GM18498 (cell line): ENCODE data around the gene LIN37.

Source experiments
- ATAC-seq: cut with Tn5 transposase; IDR thresholded peaks from one replicate; pipeline ENCODE4 v1.9.1; 2021; ENCODE audit warnings: mild to moderate bottlenecking, moderate library complexity; ENCODE audit not compliant: unreplicated experiment

LIN37 gene

GRCh38 chr19:35748106-35749020 is at the start of gene LIN37:
Gene LIN37, plus strand, starts transcription at chr19:35748576. Its CDS starts 149 bp downstream, at chr19:35748725.
- ATAC-seq, result peak; percentile 70

DNA sequence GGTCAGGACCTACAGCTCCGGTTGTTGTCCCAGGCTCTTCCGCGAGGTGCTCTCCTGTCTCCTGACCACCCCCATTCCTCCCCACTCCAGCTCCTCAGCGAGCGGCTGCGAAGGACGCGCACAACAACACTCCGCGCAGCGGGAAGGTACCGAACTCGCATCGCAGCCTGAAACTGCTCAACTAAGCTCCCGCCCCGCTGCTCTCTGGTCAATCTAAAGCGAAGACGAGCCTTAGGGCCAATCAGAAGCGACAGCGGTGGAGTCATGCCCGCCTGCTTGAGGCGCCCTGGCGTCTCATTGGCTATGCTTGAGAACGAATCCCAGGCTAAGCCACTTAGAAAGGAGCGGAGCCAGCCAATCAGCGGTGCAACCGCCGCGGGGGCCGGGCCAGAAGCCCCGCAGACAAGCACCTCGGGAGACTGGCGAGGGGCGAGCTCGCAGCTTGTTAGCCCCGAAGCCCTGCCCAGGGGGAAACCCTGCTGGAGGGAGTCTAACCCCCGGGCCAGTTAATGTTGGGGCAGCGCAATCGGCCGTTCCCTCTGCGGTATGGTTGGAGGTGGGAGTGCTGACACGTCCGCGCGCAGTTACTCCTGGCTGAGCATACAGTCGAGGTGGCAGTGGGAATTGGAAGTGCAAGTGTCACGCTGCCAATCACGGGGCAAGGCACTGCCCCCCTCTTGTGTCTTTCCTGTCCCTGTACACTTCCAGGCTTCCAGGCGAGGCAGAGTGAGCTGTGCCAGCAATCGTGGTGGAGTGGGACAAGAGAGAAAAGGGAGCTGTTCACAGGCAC is 46.0 kb upstream of the LIN37 start:
- peak; percentile 97 for ATAC-seq

GRCh38 chr19:35703343-35703742 is 45.0 kb upstream of the LIN37 start:
- ATAC-seq, result no peak

DNA sequence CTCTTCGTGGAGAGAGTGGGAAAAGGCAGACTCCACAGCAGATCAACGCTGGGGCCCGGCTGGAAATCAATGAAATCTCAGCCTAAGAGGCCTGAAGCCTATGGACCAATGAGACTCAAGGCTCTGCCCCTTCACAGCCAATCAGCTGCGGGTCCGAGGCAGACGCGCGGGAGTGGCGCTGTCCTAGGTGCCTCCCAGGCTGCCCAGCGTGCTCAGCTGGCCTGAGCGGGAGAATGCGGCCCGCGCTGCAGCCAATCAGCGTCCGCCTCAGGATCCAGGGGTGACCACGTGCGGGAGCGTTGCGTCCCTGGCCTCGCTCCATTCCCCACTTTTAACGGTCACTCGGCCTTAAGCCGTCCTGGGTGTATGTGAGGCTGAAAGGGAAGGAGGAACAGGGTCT is 44.2 kb upstream of the LIN37 start, which contains the start of gene ZBTB32:
Gene ZBTB32 (plus strand): TSS at position 341 of the 400 bp plus-strand sequence. CDS start 10,069 bp downstream, outside the sequence.
- no peak for ATAC-seq

DNA sequence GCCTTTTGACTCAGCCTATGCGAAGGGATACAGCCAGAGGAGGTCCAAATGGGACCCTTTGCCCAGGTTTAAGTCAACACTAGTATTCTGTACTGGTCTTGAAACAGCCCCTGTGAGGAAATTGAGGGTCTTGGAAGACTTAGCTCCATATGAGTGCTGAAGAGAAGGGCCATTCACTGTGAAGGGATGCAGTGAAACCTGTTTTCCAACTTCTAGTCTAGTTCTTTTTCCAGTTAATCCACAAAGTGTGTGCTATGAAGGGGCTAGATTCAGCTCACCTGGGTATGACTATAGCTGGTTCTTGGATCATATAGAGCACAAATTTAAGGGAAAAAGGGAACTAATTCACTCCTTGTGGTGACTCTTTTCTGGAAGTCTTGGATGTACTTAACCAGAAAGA is 40.0 kb upstream of the LIN37 start:
- ATAC-seq, result no peak

GRCh38 chr19:35710784-35711723 is 37.3 kb upstream of the LIN37 start:
- ATAC-seq, result peak; percentile 33

GRCh38 chr19:35712567-35713505 is 35.5 kb upstream of the LIN37 start:
- no peak for ATAC-seq

DNA sequence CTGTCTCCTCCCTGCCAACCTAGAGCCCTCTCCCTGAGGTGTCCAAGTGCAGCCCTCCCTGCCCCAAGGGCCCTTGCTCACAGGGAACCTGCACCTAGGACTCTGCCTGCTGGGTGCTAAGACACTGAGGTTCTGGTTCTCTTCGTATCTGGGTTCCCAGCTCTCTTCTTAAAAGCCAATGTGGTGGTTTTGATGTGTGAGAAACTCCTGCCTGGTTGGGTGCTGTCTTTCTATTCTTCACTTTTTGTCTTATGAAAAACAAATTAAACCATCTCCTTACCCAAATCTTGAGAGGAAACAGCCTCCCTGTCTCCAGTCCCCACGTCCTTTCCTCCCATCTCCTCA is 34.9 kb upstream of the LIN37 start:
- ATAC-seq, result no peak

GRCh38 chr19:35713904-35714495 is 34.4 kb upstream of the LIN37 start:
- no peak for ATAC-seq

DNA sequence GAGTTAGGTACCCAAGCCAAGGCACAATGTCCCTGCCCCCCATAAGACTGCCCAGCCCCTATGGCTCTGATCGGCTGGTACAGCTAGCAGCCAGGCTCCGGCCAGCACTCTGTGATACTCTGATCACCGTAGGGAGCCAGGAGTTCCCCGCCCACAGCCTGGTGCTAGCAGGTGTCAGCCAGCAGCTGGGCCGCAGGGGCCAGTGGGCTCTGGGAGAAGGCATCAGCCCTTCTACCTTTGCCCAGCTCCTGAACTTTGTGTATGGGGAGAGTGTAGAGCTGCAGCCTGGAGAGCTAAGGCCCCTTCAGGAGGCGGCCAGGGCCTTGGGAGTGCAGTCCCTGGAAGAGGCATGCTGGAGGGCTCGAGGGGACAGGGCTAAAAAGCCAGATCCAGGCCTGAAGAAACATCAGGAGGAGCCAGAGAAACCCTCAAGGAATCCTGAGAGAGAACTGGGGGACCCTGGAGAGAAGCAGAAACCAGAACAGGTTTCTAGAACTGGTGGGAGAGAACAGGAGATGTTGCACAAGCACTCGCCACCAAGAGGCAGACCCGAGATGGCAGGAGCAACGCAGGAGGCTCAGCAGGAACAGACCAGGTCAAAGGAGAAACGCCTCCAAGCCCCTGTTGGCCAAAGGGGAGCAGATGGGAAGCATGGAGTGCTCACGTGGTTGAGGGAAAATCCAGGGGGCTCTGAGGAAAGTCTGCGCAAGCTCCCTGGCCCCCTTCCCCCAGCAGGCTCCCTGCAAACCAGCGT is 33.6 kb upstream of the LIN37 start:
- no peak for ATAC-seq

DNA sequence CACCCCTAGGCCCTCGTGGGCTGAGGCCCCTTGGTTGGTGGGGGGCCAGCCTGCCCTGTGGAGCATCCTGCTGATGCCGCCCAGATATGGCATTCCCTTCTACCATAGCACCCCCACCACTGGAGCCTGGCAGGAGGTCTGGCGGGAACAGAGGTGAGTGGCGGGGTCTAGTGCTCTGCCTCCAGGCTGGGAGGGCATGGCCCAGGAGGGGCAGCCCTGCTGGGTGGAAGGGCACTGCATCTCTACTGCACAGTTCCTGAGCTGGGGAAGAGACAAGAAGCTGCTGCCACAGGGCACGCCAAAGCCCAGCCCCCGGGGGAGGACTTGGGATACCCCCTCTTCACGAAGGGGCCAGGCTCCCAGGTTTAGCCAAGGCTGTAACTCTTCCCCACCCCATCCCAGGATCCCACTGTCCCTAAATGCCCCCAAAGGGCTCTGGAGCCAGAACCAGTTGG is 33.0 kb upstream of the LIN37 start:
- no peak for ATAC-seq

DNA sequence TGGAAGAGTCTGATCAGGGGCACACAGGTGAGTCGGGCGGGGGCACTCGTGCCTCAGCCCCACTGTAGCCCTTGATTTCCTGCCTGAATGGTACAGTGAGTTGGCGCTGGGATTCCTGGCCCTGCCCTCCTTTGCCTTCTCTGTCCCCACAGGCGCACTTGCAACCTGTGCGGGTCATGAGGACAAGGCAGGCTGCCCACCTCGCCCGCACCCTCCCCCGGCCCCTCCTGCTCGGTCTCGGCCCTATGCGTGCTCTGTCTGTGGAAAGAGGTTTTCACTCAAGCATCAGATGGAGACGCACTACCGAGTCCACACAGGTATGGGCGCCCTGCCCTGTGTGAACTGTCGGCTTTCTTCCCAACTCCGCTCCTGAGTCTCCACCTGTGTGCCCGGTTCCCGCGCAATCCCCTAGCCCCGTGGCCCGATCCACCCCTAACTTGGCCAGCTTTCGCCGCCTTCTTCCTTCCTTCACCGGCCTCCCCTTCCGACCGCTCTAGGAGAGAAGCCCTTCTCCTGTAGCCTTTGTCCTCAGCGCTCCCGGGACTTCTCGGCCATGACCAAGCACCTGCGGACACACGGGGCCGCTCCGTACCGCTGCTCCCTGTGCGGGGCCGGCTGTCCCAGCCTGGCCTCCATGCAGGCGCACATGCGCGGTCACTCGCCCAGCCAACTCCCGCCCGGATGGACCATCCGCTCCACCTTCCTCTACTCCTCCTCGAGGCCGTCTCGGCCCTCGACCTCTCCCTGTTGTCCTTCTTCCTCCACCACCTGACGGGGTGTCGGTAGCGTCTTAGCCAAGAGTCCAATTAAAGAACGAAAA is 32.2 kb upstream of the LIN37 start:
- no peak for ATAC-seq

DNA sequence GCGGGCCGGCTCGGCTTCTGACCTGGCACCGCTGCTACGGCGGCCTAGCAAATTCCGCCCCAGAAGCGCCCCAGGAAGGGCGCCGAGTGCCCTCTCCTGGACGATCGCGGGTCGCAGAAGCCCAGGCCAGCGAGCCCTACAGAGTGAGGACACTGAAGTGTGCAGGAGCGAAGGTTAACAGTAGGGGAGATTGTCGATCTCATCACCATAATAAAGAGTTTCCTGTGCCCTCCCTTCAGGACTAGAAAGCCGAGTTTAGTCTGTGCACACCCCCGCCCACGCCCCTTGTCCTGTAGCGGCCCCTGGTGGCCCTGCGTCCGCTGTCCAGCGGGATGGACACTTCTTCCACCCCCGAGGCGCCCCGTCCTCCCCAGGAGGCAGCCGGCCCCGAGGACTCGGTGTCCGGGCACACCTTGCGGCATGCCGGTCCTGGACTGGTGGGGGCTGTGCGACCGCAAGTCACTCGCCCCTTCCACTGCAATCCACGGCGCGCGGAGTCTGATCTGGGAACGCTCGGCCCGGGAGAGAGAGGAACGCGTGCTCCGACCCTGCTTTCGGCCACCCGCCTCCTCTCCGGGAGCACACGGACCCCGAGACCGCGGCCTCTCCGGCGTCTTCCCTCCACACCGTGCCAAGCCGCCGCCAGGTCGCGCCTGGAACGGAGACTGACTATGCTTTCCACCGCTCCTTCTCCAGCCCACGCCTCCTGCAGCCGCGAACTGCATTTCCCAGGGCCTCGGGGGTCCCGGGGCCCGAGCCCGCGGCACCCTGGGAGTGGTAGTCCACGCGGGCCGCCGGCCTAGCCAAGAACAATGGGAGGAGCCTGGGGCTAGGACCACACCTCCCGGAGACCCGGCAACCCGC is 31.3 kb upstream of the LIN37 start:
- peak; percentile 71 for ATAC-seq

GRCh38 chr19:35717665-35718344 is 30.6 kb upstream of the LIN37 start, which contains the start of gene KMT2B:
Gene KMT2B, plus strand, starts transcription at chr19:35718003. Its CDS starts 16 bp downstream, at chr19:35718019.
- ATAC-seq, result peak; percentile 58

DNA sequence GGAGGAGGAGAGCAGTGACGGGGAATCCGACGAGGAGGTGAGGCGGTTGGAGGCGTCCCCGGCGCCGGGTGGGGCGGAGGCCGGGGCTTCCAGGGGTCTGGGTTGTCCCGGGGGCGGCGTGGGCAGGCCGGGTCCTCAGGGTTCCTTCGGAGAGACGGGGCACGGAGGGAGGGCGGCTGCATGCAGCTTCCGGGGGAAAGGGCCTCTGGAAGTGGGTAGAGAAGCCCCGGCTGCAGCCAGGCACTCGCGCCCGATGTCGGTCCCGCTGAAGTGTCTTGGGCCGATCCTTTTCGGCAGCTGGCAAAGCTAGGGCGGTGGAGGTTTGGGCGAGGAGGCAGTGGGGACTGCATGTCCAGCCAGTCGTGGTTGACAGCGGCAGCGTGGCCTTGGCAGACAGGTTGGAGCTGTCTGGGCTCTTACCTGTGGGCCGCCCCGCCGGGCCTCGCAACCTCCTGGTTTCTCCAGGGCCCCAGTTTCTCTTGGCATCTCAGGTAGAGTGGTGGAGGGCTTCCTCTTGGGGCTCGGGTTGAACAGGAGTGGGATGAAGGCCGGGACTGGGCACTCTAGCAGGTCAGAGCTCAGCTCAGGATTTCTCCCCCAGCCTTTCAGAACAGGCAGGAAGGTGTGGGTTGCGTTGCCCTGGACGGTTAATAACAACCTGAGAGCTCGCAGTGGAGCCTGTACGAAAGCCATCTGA is 29.9 kb upstream of the LIN37 start:
- ATAC-seq, result peak; percentile 7
